ENCODE results near the gene HSD17B10. TPM values are rescaled to one million over a fixed set of nuclear protein-coding genes. Genes with fewer than 3 reads are reported as not detected.

HSD17B10 gene
- total and polyA plus RNA-seq, 2 experiments from 2014 or later: 78.9 to 121 TPM

GRCh38 chrX:53449632-53450031 lies 15.5 kb upstream of the HSD17B10 start (continued):
- TF ChIP-seq ZNF462 (CRISPR knock-in tag; IDR thresholded peaks at IDR 0.05) (no peak), POLR2AphosphoS5 (IDR thresholded peaks at IDR 0.05; ENCODE audit: low read depth) (no peak), JUNB (IDR thresholded peaks at IDR 0.05; ENCODE audit: unreplicated experiment) (no peak), EZH2phosphoT487 (IDR thresholded peaks at IDR 0.05; ENCODE audit: unreplicated experiment) (no peak), REST (IDR thresholded peaks at IDR 0.05; ENCODE audit: unreplicated experiment) (no peak), NANOG (IDR thresholded peaks at IDR 0.05; ENCODE audit: borderline replicate concordance) (no peak), CTCF (conservative IDR thresholded peaks at IDR 0.05; ENCODE audit: low read depth in 2 of 2) (no peak)

All from GM23338 (cell line).